ENCODE results near the gene LYVE1.

Gene LYVE1

GRCh38 chr11:10539339-10539738 is 29.1 kb downstream of the LYVE1 start:
- H3K79me2 ChIP-seq (ENCODE audit: control insufficient read depth, insufficient read depth, low read length, unreplicated experiment): peaks cover 47% of the 10 kb centered on the region
- H3K27ac ChIP-seq (ENCODE audit: low read depth, low read length): peak overlapping the region; percentile 43
- H2AFZ ChIP-seq (ENCODE audit: low read length, unreplicated experiment): no peak overlapping the region
- peak overlapping the region; percentile 87 for H3K4me3 ChIP-seq (ENCODE audit: low read depth, low read length)
- no peaks in the 10 kb centered on the region for H3K36me3 ChIP-seq (ENCODE audit: insufficient read depth, low read length)
- no peaks in the 10 kb centered on the region for H3K27me3 ChIP-seq (ENCODE audit: insufficient read depth, low read length)
- peaks cover 26% of the 10 kb centered on the region for H3K4me1 ChIP-seq (ENCODE audit: control insufficient read depth, insufficient read depth, low read length, unreplicated experiment)

- peak overlapping the region; percentile 43 for H3K27ac ChIP-seq (ENCODE audit: low read depth, low read length)
- H3K4me1 ChIP-seq (ENCODE audit: control insufficient read depth, insufficient read depth, low read length, unreplicated experiment): peaks cover 26% of the 10 kb centered on the region
- peak overlapping the region; percentile 87 for H3K4me3 ChIP-seq (ENCODE audit: low read depth, low read length)
- no peaks in the 10 kb centered on the region for H3K27me3 ChIP-seq (ENCODE audit: insufficient read depth, low read length)
- H3K36me3 ChIP-seq (ENCODE audit: insufficient read depth, low read length): no peaks in the 10 kb centered on the region
- H2AFZ ChIP-seq (ENCODE audit: low read length, unreplicated experiment): no peak overlapping the region
- peaks cover 47% of the 10 kb centered on the region for H3K79me2 ChIP-seq (ENCODE audit: control insufficient read depth, insufficient read depth, low read length, unreplicated experiment)
Measured at GRCh38 chr11:10538924-10539323, 29.5 kb downstream of the LYVE1 start.

DNA sequence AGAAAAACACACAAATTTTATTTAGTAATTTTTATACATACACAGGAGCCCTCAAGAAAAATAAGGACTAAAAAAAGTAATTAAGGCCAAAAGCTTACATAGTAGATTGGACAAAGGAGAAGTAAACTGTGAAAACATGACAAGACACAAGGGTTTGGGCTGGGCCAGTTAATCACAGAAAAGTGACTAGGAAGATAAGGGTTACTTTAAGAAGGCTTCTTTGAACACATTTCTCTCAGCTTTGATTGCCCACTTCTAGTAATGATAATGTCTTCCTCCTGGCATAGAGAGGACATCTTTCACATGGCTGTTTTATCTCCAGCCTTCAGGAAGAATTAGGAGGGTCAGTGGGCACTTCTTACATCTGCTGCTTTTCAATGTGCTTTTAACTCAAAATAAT is 30.9 kb downstream of the LYVE1 start:
- H3K4me3 ChIP-seq (ENCODE audit: low read depth, low read length): no peak overlapping the region
- H3K36me3 ChIP-seq (ENCODE audit: insufficient read depth, low read length): peaks cover 3% of the 10 kb centered on the region; the same call in 1 of the 2 replicates
- peaks cover 47% of the 10 kb centered on the region for H3K79me2 ChIP-seq (ENCODE audit: control insufficient read depth, insufficient read depth, low read length, unreplicated experiment)
- H3K27me3 ChIP-seq (ENCODE audit: insufficient read depth, low read length): no peaks in the 10 kb centered on the region
- no peak overlapping the region for H3K27ac ChIP-seq (ENCODE audit: low read depth, low read length)
- H2AFZ ChIP-seq (ENCODE audit: low read length, unreplicated experiment): no peak overlapping the region
- peaks cover 26% of the 10 kb centered on the region for H3K4me1 ChIP-seq (ENCODE audit: control insufficient read depth, insufficient read depth, low read length, unreplicated experiment)

GRCh38 chr11:10534316-10534715 is 34.1 kb downstream of the LYVE1 start:
- Histone ChIP-seq H3K36me3 (ENCODE audit: insufficient read depth, low read length) (peaks cover 16% of the 10 kb centered on the region; the same call in 1 of the 2 replicates), H3K4me3 (ENCODE audit: low read depth, low read length) (no peak overlapping the region), H3K27me3 (ENCODE audit: insufficient read depth, low read length) (no peaks in the 10 kb centered on the region), H3K27ac (ENCODE audit: low read depth, low read length) (no peak overlapping the region), H2AFZ (ENCODE audit: low read length, unreplicated experiment) (no peak overlapping the region), H3K79me2 (ENCODE audit: control insufficient read depth, insufficient read depth, low read length, unreplicated experiment) (peaks cover 35% of the 10 kb centered on the region), H3K4me1 (ENCODE audit: control insufficient read depth, insufficient read depth, low read length, unreplicated experiment) (peaks cover 18% of the 10 kb centered on the region)

DNA sequence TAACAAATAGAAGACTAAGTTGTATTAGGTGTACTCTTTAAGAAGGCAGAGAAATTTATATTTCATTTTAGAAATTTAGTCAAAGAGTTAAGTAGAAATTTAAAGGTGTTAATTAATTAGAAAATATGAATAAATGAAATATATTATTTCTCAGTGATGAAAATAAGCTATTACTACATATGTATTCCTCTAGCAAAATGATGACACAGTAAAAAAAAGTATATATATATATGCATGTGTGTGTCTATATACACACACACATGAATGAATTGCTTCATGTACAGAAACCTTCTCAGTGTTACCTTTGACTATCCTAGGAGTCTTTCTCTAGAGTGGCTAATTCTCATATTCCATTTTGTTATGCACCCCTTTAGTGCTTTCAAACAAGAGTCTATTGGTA is 35.1 kb downstream of the LYVE1 start:
- Histone ChIP-seq H3K27ac (ENCODE audit: low read depth, low read length) (no peak overlapping the region), H3K27me3 (ENCODE audit: insufficient read depth, low read length) (no peaks in the 10 kb centered on the region), H3K4me3 (ENCODE audit: low read depth, low read length) (no peak overlapping the region), H2AFZ (ENCODE audit: low read length, unreplicated experiment) (no peak overlapping the region), H3K36me3 (ENCODE audit: insufficient read depth, low read length) (peaks cover 23% of the 10 kb centered on the region; the same call in 1 of the 2 replicates), H3K4me1 (ENCODE audit: control insufficient read depth, insufficient read depth, low read length, unreplicated experiment) (peaks cover 18% of the 10 kb centered on the region), H3K79me2 (ENCODE audit: control insufficient read depth, insufficient read depth, low read length, unreplicated experiment) (peaks cover 27% of the 10 kb centered on the region)

DNA sequence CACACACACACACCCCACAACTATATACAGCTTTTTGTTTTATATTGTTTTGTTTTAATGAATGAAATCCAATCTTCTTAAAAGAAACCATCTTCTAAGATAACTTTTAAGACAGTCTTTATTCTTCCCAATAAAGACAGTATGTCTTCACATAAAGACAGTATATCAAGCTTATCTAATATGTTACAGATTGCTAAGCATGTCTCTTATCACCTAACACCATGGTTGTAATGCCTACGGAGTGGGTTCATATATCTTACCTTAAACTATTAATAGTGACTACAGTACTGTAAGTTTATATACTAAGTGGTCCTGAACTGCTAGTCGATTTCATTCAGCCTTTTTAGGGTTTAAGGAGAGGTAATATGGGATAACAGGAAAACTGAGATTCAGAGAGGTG is 35.9 kb downstream of the LYVE1 start:
- H2AFZ ChIP-seq (ENCODE audit: low read length, unreplicated experiment): no peak overlapping the region
- no peaks in the 10 kb centered on the region for H3K27me3 ChIP-seq (ENCODE audit: insufficient read depth, low read length)
- no peak overlapping the region for H3K4me3 ChIP-seq (ENCODE audit: low read depth, low read length)
- H3K36me3 ChIP-seq (ENCODE audit: insufficient read depth, low read length): peaks cover 23% of the 10 kb centered on the region; the same call in 1 of the 2 replicates
- H3K4me1 ChIP-seq (ENCODE audit: control insufficient read depth, insufficient read depth, low read length, unreplicated experiment): peaks cover 17% of the 10 kb centered on the region
- H3K27ac ChIP-seq (ENCODE audit: low read depth, low read length): no peak overlapping the region
- peaks cover 19% of the 10 kb centered on the region for H3K79me2 ChIP-seq (ENCODE audit: control insufficient read depth, insufficient read depth, low read length, unreplicated experiment)

GRCh38 chr11:10529279-10529678 is 39.2 kb downstream of the LYVE1 start:
- Histone ChIP-seq H3K4me3 (ENCODE audit: low read depth, low read length) (no peak overlapping the region), H3K27me3 (ENCODE audit: insufficient read depth, low read length) (no peaks in the 10 kb centered on the region), H3K79me2 (ENCODE audit: control insufficient read depth, insufficient read depth, low read length, unreplicated experiment) (no peaks in the 10 kb centered on the region), H3K36me3 (ENCODE audit: insufficient read depth, low read length) (peaks cover 29% of the 10 kb centered on the region), H3K27ac (ENCODE audit: low read depth, low read length) (no peak overlapping the region), H3K4me1 (ENCODE audit: control insufficient read depth, insufficient read depth, low read length, unreplicated experiment) (peaks cover 26% of the 10 kb centered on the region), H2AFZ (ENCODE audit: low read length, unreplicated experiment) (no peak overlapping the region)

DNA sequence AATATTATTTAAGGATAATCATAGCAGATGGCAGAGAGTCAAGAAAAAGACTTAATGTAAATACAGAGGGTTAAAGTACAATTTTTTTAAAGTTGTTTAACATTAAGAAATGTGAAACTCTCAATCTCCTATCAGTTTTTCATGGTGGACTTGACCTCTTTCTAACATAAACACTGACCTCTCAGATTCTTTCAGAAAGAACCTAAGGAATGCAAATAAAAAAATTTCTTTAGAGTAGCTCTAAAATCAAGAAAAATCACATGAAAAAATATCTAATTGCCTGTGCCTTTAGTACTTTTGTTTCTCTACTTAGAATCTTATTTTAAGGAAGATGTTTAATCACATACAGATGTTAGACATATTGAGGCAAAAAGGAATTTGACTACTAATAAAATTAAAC is 40.3 kb downstream of the LYVE1 start:
- H3K27ac ChIP-seq (ENCODE audit: low read depth, low read length): peak overlapping the region; percentile 4; the same call in 1 of the 2 replicates
- peaks cover 26% of the 10 kb centered on the region for H3K4me1 ChIP-seq (ENCODE audit: control insufficient read depth, insufficient read depth, low read length, unreplicated experiment)
- H3K79me2 ChIP-seq (ENCODE audit: control insufficient read depth, insufficient read depth, low read length, unreplicated experiment): no peaks in the 10 kb centered on the region
- no peaks in the 10 kb centered on the region for H3K27me3 ChIP-seq (ENCODE audit: insufficient read depth, low read length)
- no peak overlapping the region for H2AFZ ChIP-seq (ENCODE audit: low read length, unreplicated experiment)
- peaks cover 37% of the 10 kb centered on the region for H3K36me3 ChIP-seq (ENCODE audit: insufficient read depth, low read length)
- H3K4me3 ChIP-seq (ENCODE audit: low read depth, low read length): no peak overlapping the region

GRCh38 chr11:10526974-10527918 is 41.2 kb downstream of the LYVE1 start:
- Histone ChIP-seq H3K4me1 (ENCODE audit: control insufficient read depth, insufficient read depth, low read length, unreplicated experiment) (peaks cover 26% of the 10 kb centered on the region), H3K36me3 (ENCODE audit: insufficient read depth, low read length) (peaks cover 31% of the 10 kb centered on the region), H3K27me3 (ENCODE audit: insufficient read depth, low read length) (no peaks in the 10 kb centered on the region), H2AFZ (ENCODE audit: low read length, unreplicated experiment) (no peak overlapping the region), H3K4me3 (ENCODE audit: low read depth, low read length) (no peak overlapping the region), H3K27ac (ENCODE audit: low read depth, low read length) (no peak overlapping the region; the same call in 1 of the 2 replicates), H3K79me2 (ENCODE audit: control insufficient read depth, insufficient read depth, low read length, unreplicated experiment) (no peaks in the 10 kb centered on the region)

DNA sequence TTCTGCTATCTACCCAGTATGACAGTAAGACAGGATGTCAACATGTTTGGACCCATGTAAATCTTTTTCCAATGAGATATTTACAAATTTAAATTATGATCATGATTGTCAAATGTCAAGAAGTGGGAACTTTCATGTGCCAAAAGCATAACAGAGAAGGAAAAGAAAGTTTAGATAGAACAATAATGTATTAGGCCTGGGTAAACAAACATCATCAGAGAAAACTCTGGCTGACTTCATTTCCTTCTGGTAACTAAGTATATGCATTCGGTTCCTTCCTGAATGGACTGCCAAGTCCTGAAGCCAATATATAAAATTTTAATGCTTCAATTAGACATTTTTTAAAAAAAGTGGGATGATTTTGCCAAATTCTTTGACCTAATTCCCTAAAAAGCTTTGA is 44.0 kb downstream of the LYVE1 start:
- H2AFZ ChIP-seq (ENCODE audit: low read length, unreplicated experiment): no peak overlapping the region
- H3K36me3 ChIP-seq (ENCODE audit: insufficient read depth, low read length): peaks cover 26% of the 10 kb centered on the region
- H3K4me3 ChIP-seq (ENCODE audit: low read depth, low read length): no peak overlapping the region
- no peaks in the 10 kb centered on the region for H3K27me3 ChIP-seq (ENCODE audit: insufficient read depth, low read length)
- H3K4me1 ChIP-seq (ENCODE audit: control insufficient read depth, insufficient read depth, low read length, unreplicated experiment): peaks cover 26% of the 10 kb centered on the region
- H3K27ac ChIP-seq (ENCODE audit: low read depth, low read length): no peak overlapping the region
- no peaks in the 10 kb centered on the region for H3K79me2 ChIP-seq (ENCODE audit: control insufficient read depth, insufficient read depth, low read length, unreplicated experiment)

DNA sequence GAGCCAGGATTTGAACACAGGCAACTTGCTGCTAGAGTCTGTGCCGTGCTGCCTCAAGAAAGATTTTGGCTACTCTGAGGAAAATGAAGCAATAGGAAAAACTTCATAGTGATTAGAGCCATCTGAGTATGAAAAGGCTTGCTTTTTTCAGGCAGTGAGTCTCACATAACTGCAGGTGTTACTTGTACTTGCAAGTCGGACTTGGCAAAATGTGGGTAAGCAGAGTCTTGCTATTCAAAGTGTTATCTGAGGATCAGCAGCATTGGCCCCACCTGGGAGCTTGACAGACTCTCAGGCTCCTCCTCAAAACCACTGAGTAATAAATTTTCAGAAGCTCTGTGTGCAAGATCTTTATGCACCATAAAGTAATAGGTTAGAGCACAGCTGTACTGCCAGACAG is 45.5 kb downstream of the LYVE1 start:
- peaks cover 19% of the 10 kb centered on the region for H3K36me3 ChIP-seq (ENCODE audit: insufficient read depth, low read length)
- no peak overlapping the region for H3K27ac ChIP-seq (ENCODE audit: low read depth, low read length)
- H3K79me2 ChIP-seq (ENCODE audit: control insufficient read depth, insufficient read depth, low read length, unreplicated experiment): no peaks in the 10 kb centered on the region
- peaks cover 12% of the 10 kb centered on the region for H3K4me1 ChIP-seq (ENCODE audit: control insufficient read depth, insufficient read depth, low read length, unreplicated experiment)
- H2AFZ ChIP-seq (ENCODE audit: low read length, unreplicated experiment): no peak overlapping the region
- no peaks in the 10 kb centered on the region for H3K27me3 ChIP-seq (ENCODE audit: insufficient read depth, low read length)
- no peak overlapping the region for H3K4me3 ChIP-seq (ENCODE audit: low read depth, low read length)

All from ACC112 (cell line).